ENCODE data around the gene SMARCA5. TPM values are rescaled to one million over a fixed set of nuclear protein-coding genes. Genes with fewer than 3 reads are reported as not detected.

The SMARCA5 gene, protein sequence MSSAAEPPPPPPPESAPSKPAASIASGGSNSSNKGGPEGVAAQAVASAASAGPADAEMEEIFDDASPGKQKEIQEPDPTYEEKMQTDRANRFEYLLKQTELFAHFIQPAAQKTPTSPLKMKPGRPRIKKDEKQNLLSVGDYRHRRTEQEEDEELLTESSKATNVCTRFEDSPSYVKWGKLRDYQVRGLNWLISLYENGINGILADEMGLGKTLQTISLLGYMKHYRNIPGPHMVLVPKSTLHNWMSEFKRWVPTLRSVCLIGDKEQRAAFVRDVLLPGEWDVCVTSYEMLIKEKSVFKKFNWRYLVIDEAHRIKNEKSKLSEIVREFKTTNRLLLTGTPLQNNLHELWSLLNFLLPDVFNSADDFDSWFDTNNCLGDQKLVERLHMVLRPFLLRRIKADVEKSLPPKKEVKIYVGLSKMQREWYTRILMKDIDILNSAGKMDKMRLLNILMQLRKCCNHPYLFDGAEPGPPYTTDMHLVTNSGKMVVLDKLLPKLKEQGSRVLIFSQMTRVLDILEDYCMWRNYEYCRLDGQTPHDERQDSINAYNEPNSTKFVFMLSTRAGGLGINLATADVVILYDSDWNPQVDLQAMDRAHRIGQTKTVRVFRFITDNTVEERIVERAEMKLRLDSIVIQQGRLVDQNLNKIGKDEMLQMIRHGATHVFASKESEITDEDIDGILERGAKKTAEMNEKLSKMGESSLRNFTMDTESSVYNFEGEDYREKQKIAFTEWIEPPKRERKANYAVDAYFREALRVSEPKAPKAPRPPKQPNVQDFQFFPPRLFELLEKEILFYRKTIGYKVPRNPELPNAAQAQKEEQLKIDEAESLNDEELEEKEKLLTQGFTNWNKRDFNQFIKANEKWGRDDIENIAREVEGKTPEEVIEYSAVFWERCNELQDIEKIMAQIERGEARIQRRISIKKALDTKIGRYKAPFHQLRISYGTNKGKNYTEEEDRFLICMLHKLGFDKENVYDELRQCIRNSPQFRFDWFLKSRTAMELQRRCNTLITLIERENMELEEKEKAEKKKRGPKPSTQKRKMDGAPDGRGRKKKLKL
- total RNA-seq, result 28.0 and 33.4 TPM in 2 replicates

DNA sequence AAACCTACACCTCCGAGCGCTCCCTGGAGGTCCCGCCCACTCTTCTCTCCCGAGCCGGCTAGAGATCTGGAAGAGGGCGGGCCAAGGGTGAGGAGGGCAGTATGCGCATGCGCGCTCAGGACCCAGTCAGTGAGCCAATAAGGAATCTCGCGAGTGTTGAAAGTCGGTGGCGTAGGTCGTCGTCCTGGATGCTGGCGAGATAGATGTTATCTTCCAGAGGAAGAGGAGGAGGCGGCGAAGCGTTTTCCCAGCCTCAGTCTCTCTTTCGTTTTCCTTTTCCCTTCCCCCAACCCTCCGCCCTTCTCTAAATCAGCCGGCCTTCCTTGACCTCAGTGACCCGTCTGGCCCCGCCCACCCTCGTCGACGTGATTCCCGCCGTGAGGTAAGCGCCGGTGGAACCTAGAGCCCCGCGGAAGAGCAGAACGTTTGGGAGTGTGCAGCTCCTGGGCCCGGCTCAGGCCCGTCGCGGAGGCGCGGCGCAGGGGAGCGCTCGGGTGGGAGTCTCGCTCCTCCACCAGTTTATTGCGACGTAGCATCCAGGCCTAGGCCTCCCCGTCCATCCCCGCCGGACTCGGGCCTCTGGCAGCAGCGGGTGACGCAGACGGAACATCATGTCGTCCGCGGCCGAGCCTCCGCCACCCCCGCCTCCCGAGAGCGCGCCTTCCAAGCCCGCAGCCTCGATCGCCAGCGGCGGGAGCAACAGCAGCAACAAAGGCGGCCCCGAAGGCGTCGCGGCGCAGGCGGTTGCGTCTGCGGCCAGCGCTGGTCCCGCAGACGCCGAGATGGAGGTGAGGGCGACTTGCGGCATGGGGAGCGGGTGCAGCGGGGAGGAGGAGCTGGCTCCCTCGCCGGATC lies at the start of gene SMARCA5:
TSS of gene SMARCA5 (plus strand) at position 389 of the 855 bp plus-strand sequence. CDS start at position 612, 223 bp downstream.

Other genes with a start within 250 kb of the SMARCA5 start
- gene GAB1, start 176.8 kb upstream of the SMARCA5 start, total RNA-seq, result 6.2 and 9.1 TPM in 2 replicates
- gene FREM3, start 187.0 kb downstream of the SMARCA5 start, total RNA-seq, result not detected in 2 replicates